Caco-2 (cell line): ENCODE results near the gene TRPC4AP. TPM values are rescaled to one million over a fixed set of nuclear protein-coding genes. Genes with fewer than 3 reads are reported as not detected.
A peak's percentile ranks its signal among the peaks of the same experiment; 100 is the strongest.

ENCODE experiments used
- BruUV-seq: library from RNA; stranded (reverse); fragments of 400-500 nt; replicated peaks from 2 replicates; lab custom pipeline; 2021; lab: Mats Ljungman, UMichigan
- CTCF ChIA-PET: fragments of 300-600 bp; sonication (Branson Sonifier 250); formaldehyde crosslinking; loops from one replicate; lab custom pipeline; 2022; ENCODE audit warnings: antibody characterized with exemption; lab: Charles Lee
- POLR2A ChIA-PET: fragments of 300-600 bp; sonication (Branson Sonifier 250); formaldehyde crosslinking; loops from one replicate; lab custom pipeline; 2022; ENCODE audit warnings: antibody characterized with exemption; lab: Charles Lee
- DNase-seq, 2 experiments: peaks; one replicate each; pipeline versions ENCODE4 v3.0.0 to v3.0.0-alpha.2; 2020 to 2022
- H3K27me3 ChIP-seq: replicated peaks from 2 replicates; pipeline ENCODE4 v1.6.0; 2011; ENCODE audit warnings: low read length; ENCODE audit not compliant: control insufficient read depth, insufficient read depth
- H3K36me3 ChIP-seq: 2 replicates; pipeline ENCODE4 v1.5.1; 2011; ENCODE audit warnings: low read length; ENCODE audit not compliant: control insufficient read depth, insufficient read depth
- H3K4me1 ChIP-seq: fragments of 250-450 bp; sonication (Bioruptor Pico); 2 replicates; pipeline ENCODE4 v1.5.1; 2020; ENCODE audit warnings: mild to moderate bottlenecking
- H3K4me3 ChIP-seq: 2 replicates; pipeline ENCODE4 v1.5.1; 2011; ENCODE audit warnings: low read depth, mild to moderate bottlenecking, control low read depth, low read length
- H3K9me3 ChIP-seq: fragments of 250-450 bp; sonication (Bioruptor Pico); 2 replicates; pipeline ENCODE4 v1.5.1; 2020; ENCODE audit warnings: mild to moderate bottlenecking, moderate library complexity
- H3K27ac Mint-ChIP-seq: one replicate; pipeline ENCODE4 v1.8.0; 2022; ENCODE audit warnings: mixed read lengths; ENCODE audit not compliant: unreplicated experiment
- H3K27me3 Mint-ChIP-seq: one replicate; pipeline ENCODE4 v1.8.0; 2022; ENCODE audit warnings: mixed read lengths; ENCODE audit not compliant: insufficient read depth, unreplicated experiment
- H3K36me3 Mint-ChIP-seq: one replicate; pipeline ENCODE4 v1.8.0; 2022; ENCODE audit warnings: mild to moderate bottlenecking, mixed read lengths; ENCODE audit not compliant: insufficient read depth, unreplicated experiment
- H3K4me1 Mint-ChIP-seq: one replicate; pipeline ENCODE4 v1.8.0; 2022; ENCODE audit warnings: low read depth, mixed read lengths; ENCODE audit not compliant: unreplicated experiment
- H3K4me3 Mint-ChIP-seq: one replicate; pipeline ENCODE4 v1.8.0; 2022; ENCODE audit warnings: mild to moderate bottlenecking, moderate library complexity, mixed read lengths; ENCODE audit not compliant: unreplicated experiment
- H3K9me3 Mint-ChIP-seq: one replicate; pipeline ENCODE4 v1.8.0; 2022; ENCODE audit warnings: mixed read lengths; ENCODE audit not compliant: unreplicated experiment
- intact Hi-C: fragments of 100-400 bp; cut with micrococcal nuclease; formaldehyde crosslinking; loops from one replicate; pipeline ENCODE4 v1.10.0; 2022; ENCODE audit not compliant: unreplicated experiment
- total RNA-seq: library from RNA; stranded (reverse); gene quantifications from 2 replicates; pipeline ENCODE4 v1.2.3, GENCODE V29; 2022
- TF ChIP-seq, protein P1 (sequence below), 2 experiments: fragments of 200-600 bp in 1 of 2; IDR thresholded peaks; 1 replicate in 1 of 2; 2 replicates in 1 of 2; pipeline versions ENCODE4 v1.5.1 to v1.8.0; 2011 to 2022; ENCODE audit warnings: antibody characterized with exemption in 1 of 2, control low read depth in 1 of 2, inconsistent platforms in 1 of 2, low read depth in 1 of 2, low read length in 1 of 2, mild to moderate bottlenecking in 1 of 2, moderate library complexity in 1 of 2; ENCODE audit not compliant: insufficient read depth in 1 of 2, severe bottlenecking in 1 of 2, unreplicated experiment in 1 of 2

Gene TRPC4AP
- total RNA-seq, 1 experiment from 2014 or later, result 144 TPM

DNA sequence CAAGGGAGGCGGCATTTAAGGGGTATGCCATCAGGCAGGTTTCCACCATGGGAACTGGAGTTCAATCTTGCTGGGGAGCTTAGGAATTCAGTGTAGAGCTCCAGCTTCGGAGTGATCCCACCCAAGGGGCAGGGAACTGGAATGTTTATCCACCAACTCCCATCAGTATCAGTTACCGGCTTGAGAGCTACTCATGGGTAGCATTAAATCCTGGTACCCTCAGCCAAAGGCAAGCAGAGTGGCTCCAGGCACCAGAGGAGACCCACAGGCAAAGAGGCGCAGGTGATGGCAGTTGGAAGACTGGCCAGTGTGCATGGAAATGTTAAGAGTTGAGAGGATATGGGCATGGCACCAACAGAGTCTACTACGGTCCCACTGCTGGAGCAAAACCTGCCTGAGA is 40.4 kb upstream of the TRPC4AP start:
- Histone ChIP-seq H3K36me3 (peaks cover 6% of the 10 kb centered on the region), H3K27me3 (no peaks in the 10 kb centered on the region), H3K4me3 (no peak overlapping the region), H3K4me1 (peaks cover 8% of the 10 kb centered on the region; the same call in 1 of the 2 replicates), H3K9me3 (no peaks in the 10 kb centered on the region)
- ChIA-PET CTCF (interaction anchor here (0.5 to 2.4 kb wide), 3 partner anchors 12 to 314 kb away, joined by 3 to 9 read pairs (median 3); partner anchors contain the start of gene MMP24), POLR2A (no interaction called here)
- intact Hi-C loops, result no loop called here
- Mint-ChIP-seq H3K36me3 (peaks cover 31% of the 10 kb centered on the region), H3K4me3 (no peak overlapping the region), H3K4me1 (no peaks in the 10 kb centered on the region), H3K27me3 (no peaks in the 10 kb centered on the region), H3K27ac (no peak overlapping the region), H3K9me3 (no peaks in the 10 kb centered on the region)
- DNase-seq, result peak in 1 of 2 experiments; percentile 28
- no TSS peak for BruUV-seq
- TF ChIP-seq, protein P1, sequence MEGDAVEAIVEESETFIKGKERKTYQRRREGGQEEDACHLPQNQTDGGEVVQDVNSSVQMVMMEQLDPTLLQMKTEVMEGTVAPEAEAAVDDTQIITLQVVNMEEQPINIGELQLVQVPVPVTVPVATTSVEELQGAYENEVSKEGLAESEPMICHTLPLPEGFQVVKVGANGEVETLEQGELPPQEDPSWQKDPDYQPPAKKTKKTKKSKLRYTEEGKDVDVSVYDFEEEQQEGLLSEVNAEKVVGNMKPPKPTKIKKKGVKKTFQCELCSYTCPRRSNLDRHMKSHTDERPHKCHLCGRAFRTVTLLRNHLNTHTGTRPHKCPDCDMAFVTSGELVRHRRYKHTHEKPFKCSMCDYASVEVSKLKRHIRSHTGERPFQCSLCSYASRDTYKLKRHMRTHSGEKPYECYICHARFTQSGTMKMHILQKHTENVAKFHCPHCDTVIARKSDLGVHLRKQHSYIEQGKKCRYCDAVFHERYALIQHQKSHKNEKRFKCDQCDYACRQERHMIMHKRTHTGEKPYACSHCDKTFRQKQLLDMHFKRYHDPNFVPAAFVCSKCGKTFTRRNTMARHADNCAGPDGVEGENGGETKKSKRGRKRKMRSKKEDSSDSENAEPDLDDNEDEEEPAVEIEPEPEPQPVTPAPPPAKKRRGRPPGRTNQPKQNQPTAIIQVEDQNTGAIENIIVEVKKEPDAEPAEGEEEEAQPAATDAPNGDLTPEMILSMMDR (IDR thresholded peaks at IDR 0.05; ENCODE audit: insufficient read depth in 1 of 2, low read depth in 1 of 2, low read length in 1 of 2, severe bottlenecking in 1 of 2, unreplicated experiment in 1 of 2), result no peak

DNA sequence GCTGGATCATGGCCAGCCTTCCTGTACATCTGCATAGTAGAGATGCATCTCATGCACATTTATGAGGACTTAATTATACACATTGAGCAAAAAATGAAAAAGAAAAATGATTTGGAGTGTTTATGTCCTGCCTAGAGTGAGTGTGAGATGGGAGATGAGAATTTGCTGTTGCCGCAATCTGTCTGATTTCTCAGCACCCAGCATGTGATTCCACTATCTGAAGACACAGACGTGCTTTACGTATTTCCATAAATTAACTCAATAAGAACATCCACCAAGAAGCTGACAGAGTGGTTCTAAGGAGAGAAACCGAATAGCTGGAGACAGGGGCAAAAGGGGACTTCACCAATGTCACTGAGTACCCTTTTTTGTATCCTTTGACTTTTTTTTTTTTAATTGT is 39.3 kb upstream of the TRPC4AP start:
- Mint-ChIP-seq H3K36me3 (peaks cover 34% of the 10 kb centered on the region), H3K27ac (no peak overlapping the region), H3K9me3 (no peaks in the 10 kb centered on the region), H3K4me1 (no peaks in the 10 kb centered on the region), H3K27me3 (no peaks in the 10 kb centered on the region), H3K4me3 (no peak overlapping the region)
- H3K4me3 ChIP-seq, result no peak overlapping the region
- ChIA-PET CTCF (interaction anchor here (2.4 kb wide), 1 partner anchor 13 kb away, joined by 9 read pairs; no protein-coding TSS in a partner anchor), POLR2A (no interaction called here)
- TF ChIP-seq, protein P1 (IDR thresholded peaks at IDR 0.05; ENCODE audit: insufficient read depth in 1 of 2, low read depth in 1 of 2, low read length in 1 of 2, severe bottlenecking in 1 of 2, unreplicated experiment in 1 of 2), result no peak
- H3K4me1 ChIP-seq, result peaks cover 8% of the 10 kb centered on the region; the same call in 1 of the 2 replicates
- no peak for DNase-seq
- no peaks in the 10 kb centered on the region for H3K9me3 ChIP-seq
- no TSS peak for BruUV-seq
- H3K36me3 ChIP-seq, result peaks cover 4% of the 10 kb centered on the region; the same call in 1 of the 2 replicates
- intact Hi-C loops, result no loop called here
- no peaks in the 10 kb centered on the region for H3K27me3 ChIP-seq

DNA sequence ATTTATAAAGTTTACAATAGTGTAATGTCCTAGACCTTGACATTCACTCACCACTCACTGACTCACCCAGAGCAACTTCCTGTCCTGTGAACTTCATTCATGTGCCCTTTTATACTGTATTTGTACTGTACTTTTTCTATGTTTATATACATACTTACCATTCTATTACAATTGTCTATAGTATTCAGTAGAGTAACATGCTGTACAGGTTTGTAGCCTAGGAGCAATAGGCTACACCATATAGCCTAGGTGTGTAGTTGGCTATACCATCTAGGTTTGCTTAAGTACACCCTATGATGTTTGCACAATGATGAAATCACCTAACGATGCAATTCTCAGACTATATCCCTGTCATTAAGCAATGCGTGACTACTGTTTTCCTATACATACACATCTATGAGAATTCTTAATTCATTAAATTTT is 37.1 kb upstream of the TRPC4AP start:
- intact Hi-C loops, result no loop called here
- Histone ChIP-seq H3K36me3 (peaks cover 5% of the 10 kb centered on the region; the same call in 1 of the 2 replicates), H3K9me3 (no peaks in the 10 kb centered on the region), H3K27me3 (no peaks in the 10 kb centered on the region), H3K4me1 (peaks cover 8% of the 10 kb centered on the region; the same call in 1 of the 2 replicates), H3K4me3 (no peak overlapping the region)
- POLR2A ChIA-PET, result no interaction called here
- Mint-ChIP-seq H3K27me3 (no peaks in the 10 kb centered on the region), H3K36me3 (peaks cover 41% of the 10 kb centered on the region), H3K4me3 (no peak overlapping the region), H3K4me1 (no peaks in the 10 kb centered on the region), H3K9me3 (no peaks in the 10 kb centered on the region), H3K27ac (no peak overlapping the region)
- TF ChIP-seq, protein P1 (IDR thresholded peaks at IDR 0.05; ENCODE audit: insufficient read depth in 1 of 2, low read depth in 1 of 2, low read length in 1 of 2, severe bottlenecking in 1 of 2, unreplicated experiment in 1 of 2), result no peak
- CTCF ChIA-PET, result interaction anchor here (1.7 kb wide), 1 partner anchor 15 kb away, joined by 13 read pairs; no protein-coding TSS in a partner anchor
- no TSS peak for BruUV-seq
- DNase-seq, result peak in 1 of 2 experiments; percentile 50
